Neural cell (in vitro differentiated cells): ENCODE results near the gene SCYL1. TPM values are rescaled to one million over a fixed set of nuclear protein-coding genes. Genes with fewer than 3 reads are reported as not detected.

Source experiments
- H2AFZ ChIP-seq: fragments of 200-600, 300-800 bp; sonication (generic), shearing (Covaris generic); 2 replicates; pipeline ENCODE4 v1.6.0; 2014; ENCODE audit warnings: low read depth, mild to moderate bottlenecking, antibody characterized with exemption, low read length, moderate library complexity
- H3F3A ChIP-seq: fragments of 200-600 bp; shearing (Covaris generic); 2 replicates; pipeline ENCODE4 v1.6.1; 2016; ENCODE audit warnings: mild to moderate bottlenecking, moderate library complexity, mixed read lengths, antibody characterized with exemption, low read length; ENCODE audit not compliant: insufficient read depth, poor library complexity, severe bottlenecking
- H3K27ac ChIP-seq: fragments of 200-600, 300-800 bp; sonication (generic), shearing (Covaris generic); 2 replicates; pipeline ENCODE4 v1.5.1; 2014; ENCODE audit warnings: mild to moderate bottlenecking, low read length, moderate library complexity
- H3K27me3 ChIP-seq: fragments of 300-800, 200-600 bp; sonication (generic), shearing (Covaris generic); 2 replicates; pipeline ENCODE4 v1.6.0; 2014; ENCODE audit warnings: mild to moderate bottlenecking, low read depth, low read length, moderate library complexity; ENCODE audit not compliant: insufficient read depth
- H3K36me3 ChIP-seq: fragments of 300-800, 200-600 bp; sonication (generic), shearing (Covaris generic); 2 replicates; pipeline ENCODE4 v1.5.1; 2014; ENCODE audit warnings: mild to moderate bottlenecking, antibody characterized with exemption, low read length, moderate library complexity; ENCODE audit not compliant: insufficient read depth
- H3K4me2 ChIP-seq: fragments of 300-800, 200-600 bp; sonication (generic), shearing (Covaris generic); 2 replicates; pipeline ENCODE4 v1.6.0; 2014; ENCODE audit warnings: mild to moderate bottlenecking, low read length
- H3K4me3 ChIP-seq: fragments of 300-800, 200-600 bp; sonication (generic), shearing (Covaris generic); 2 replicates; pipeline ENCODE4 v1.5.1; 2014; ENCODE audit warnings: mild to moderate bottlenecking, low read length, moderate library complexity
- H3K79me2 ChIP-seq: fragments of 200-600 bp; shearing (Covaris generic); replicated peaks from 2 replicates; pipeline ENCODE4 v1.6.0; 2014; ENCODE audit warnings: mild to moderate bottlenecking, low read length, moderate library complexity; ENCODE audit not compliant: insufficient read depth
- H3K9ac ChIP-seq: fragments of 300-800, 200-600 bp; sonication (generic), shearing (Covaris generic); 2 replicates; pipeline ENCODE4 v1.6.1; 2016; ENCODE audit warnings: mild to moderate bottlenecking, low read length, mixed read lengths
- H3K9me2 ChIP-seq: fragments of 200-600 bp; shearing (Covaris generic); 2 replicates; pipeline ENCODE4 v1.6.1; 2016; ENCODE audit warnings: mild to moderate bottlenecking, low read length, mixed read lengths; ENCODE audit not compliant: insufficient read depth
- H3K9me3 ChIP-seq: fragments of 200-600, 300-800 bp; sonication (generic), shearing (Covaris generic); 2 replicates; pipeline ENCODE4 v1.6.1; 2016; ENCODE audit warnings: mild to moderate bottlenecking, mixed run types, low read length, moderate library complexity, mixed read lengths
- H4K20me1 ChIP-seq: fragments of 200-600 bp; shearing (Covaris generic); 2 replicates; pipeline ENCODE4 v1.6.1; 2016; ENCODE audit warnings: mild to moderate bottlenecking, mixed run types; ENCODE audit not compliant: insufficient read depth
- EP300 ChIP-seq: fragments of 450-650 bp; conservative IDR thresholded peaks from 2 replicates; pipeline ENCODE4 v1.6.1; 2014; ENCODE audit warnings: antibody characterized with exemption, mild to moderate bottlenecking, moderate library complexity; ENCODE audit not compliant: poor library complexity, severe bottlenecking
- EZH2 ChIP-seq: fragments of 200-600, 300-800 bp; shearing (Covaris generic), sonication (generic); IDR thresholded peaks from 2 replicates; pipeline ENCODE4 v1.6.1; 2014; ENCODE audit warnings: antibody characterized with exemption, low read length, borderline replicate concordance, mild to moderate bottlenecking; ENCODE audit not compliant: insufficient read depth, poor library complexity, severe bottlenecking
- MXI1 ChIP-seq: fragments of 450-650 bp; conservative IDR thresholded peaks from 2 replicates; pipeline ENCODE4 v1.6.1; 2014; ENCODE audit warnings: antibody characterized with exemption, mild to moderate bottlenecking; ENCODE audit not compliant: poor library complexity, severe bottlenecking
- POLR2AphosphoS5 ChIP-seq: IDR thresholded peaks from 2 replicates; pipeline ENCODE4 v1.6.1; 2012
- RAD21 ChIP-seq: fragments of 450-650 bp; conservative IDR thresholded peaks from 2 replicates; pipeline ENCODE4 v1.6.1; 2014; ENCODE audit warnings: antibody characterized with exemption, mild to moderate bottlenecking, moderate library complexity
- REST ChIP-seq: IDR thresholded peaks from 2 replicates; pipeline ENCODE4 v1.6.1; 2012; ENCODE audit warnings: borderline replicate concordance
- SMC3 ChIP-seq: fragments of 450-650 bp; conservative IDR thresholded peaks from 2 replicates; pipeline ENCODE4 v1.6.1; 2014; ENCODE audit warnings: antibody characterized with exemption, mild to moderate bottlenecking, moderate library complexity; ENCODE audit not compliant: poor library complexity
- polyA plus RNA-seq: library from polyadenylated mRNA; depleted of rRNA; stranded (reverse); fragments of >200 nt; gene quantifications from 2 replicates; pipeline ENCODE4 v1.2.3, GENCODE V29; 2014

The SCYL1 gene
- polyA plus RNA-seq, 1 donor from 2014 or later: 48.3 TPM

DNA sequence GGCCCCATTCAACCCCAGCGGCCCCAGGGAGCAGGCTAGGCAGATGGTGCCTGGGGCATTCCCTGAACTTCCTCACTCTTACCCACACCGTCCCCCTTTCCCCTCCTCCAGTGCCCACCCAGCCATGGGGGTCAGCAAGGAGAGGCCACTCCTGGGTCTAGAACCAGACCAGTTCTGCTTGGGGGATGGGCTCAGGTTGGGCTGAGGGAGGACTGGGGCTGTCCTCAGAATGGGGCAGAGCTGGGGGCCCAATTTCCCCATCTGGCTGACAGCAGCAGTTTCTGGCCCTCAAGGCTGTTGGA, 12.4 kb downstream of the SCYL1 start:
- TF ChIP-seq POLR2AphosphoS5 (no peak), EP300 (no peak)
- Histone ChIP-seq H3K9ac (no peak overlapping the region), H4K20me1 (peaks cover 6% of the 10 kb centered on the region), H3F3A (no peaks in the 10 kb centered on the region), H3K9me2 (no peaks in the 10 kb centered on the region), H3K27me3 (peaks cover 45% of the 10 kb centered on the region), H2AFZ (no peak overlapping the region), H3K4me2 (no peak overlapping the region), H3K27ac (no peak overlapping the region), H3K4me3 (no peak overlapping the region), H3K36me3 (no peaks in the 10 kb centered on the region), H3K79me2 (no peaks in the 10 kb centered on the region), H3K9me3 (no peaks in the 10 kb centered on the region)

- peaks cover 6% of the 10 kb centered on the region for H4K20me1 ChIP-seq
Observed at GRCh38 chr11:65537620-65538231, 12.8 kb downstream of the SCYL1 start.

DNA sequence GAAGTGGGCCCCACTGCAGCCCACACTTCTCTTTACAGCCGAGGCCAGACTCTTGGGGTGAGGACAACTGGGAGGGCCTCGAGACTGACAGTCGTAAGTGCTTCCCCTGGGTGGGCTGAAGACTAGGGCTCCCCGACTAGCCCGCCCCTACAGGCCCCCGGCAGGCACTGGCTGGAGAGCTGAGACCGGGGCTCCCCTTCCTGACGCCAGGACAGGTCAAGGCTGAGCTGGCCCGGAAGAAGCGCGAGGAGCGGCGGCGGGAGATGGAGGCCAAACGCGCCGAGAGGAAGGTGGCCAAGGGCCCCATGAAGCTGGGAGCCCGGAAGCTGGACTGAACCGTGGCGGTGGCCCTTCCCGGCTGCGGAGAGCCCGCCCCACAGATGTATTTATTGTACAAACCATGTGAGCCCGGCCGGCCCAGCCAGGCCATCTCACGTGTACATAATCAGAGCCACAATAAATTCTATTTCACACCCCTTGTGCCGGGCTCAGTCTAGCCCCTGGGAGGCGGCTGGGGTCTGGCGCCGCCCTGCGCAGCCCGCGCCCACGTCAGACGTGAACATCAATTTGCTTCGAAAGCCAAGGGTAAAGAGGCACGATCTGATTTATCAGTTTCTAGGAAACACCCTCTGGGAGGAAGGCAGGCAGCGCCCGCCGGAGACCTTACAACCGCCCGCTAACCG, 13.5 kb downstream of the SCYL1 start:
- Histone ChIP-seq H3K9me3 (no peaks in the 10 kb centered on the region), H3K9me2 (no peaks in the 10 kb centered on the region), H2AFZ (no peak overlapping the region), H3K4me3 (no peak overlapping the region), H3K27me3 (peaks cover 45% of the 10 kb centered on the region), H4K20me1 (peaks cover 6% of the 10 kb centered on the region), H3F3A (no peaks in the 10 kb centered on the region), H3K27ac (no peak overlapping the region), H3K79me2 (no peaks in the 10 kb centered on the region), H3K36me3 (no peaks in the 10 kb centered on the region), H3K4me2 (no peak overlapping the region), H3K9ac (no peak overlapping the region)
- TF ChIP-seq EP300 (no peak), RAD21 (no peak)

More at GRCh38 chr11:65537620-65538231, 12.8 kb downstream of the SCYL1 start:
- Histone ChIP-seq H3K27me3 (peaks cover 45% of the 10 kb centered on the region), H3F3A (no peaks in the 10 kb centered on the region), H3K4me2 (no peak overlapping the region), H3K9me2 (no peaks in the 10 kb centered on the region), H3K36me3 (no peaks in the 10 kb centered on the region), H3K4me3 (no peak overlapping the region), H2AFZ (no peak overlapping the region), H3K9me3 (no peaks in the 10 kb centered on the region), H3K9ac (no peak overlapping the region), H3K27ac (no peak overlapping the region), H3K79me2 (no peaks in the 10 kb centered on the region)
- TF ChIP-seq MXI1 (no peak), EZH2 (no peak), POLR2AphosphoS5 (no peak), SMC3 (no peak), REST (no peak)
